ENCODE data around the gene LRP11. TPM values are rescaled to one million over a fixed set of nuclear protein-coding genes. Genes with fewer than 3 reads are reported as not detected.

The LRP11 gene
- total and polyA plus RNA-seq, 7 experiments from 2014 or later = 0.76 to 3.7 (median 1.7) TPM

- Histone ChIP-seq H3K4me3 (ENCODE audit: low read length) (no peak overlapping the region), H3K4me1 (ENCODE audit: control insufficient read depth in 2 of 2, insufficient read depth in 2 of 2, low read length in 2 of 2) (peaks cover 6 to 10% of the 10 kb centered on the region in 2 donors), H3K36me3 (ENCODE audit: control insufficient read depth in 2 of 3, insufficient read depth in 3 of 3, low read length in 3 of 3) (no peaks in the 10 kb centered on the region), H3K9me3 (ENCODE audit: control insufficient read depth in 2 of 3, low read length in 3 of 3) (no peaks in the 10 kb centered on the region), H3K27ac (ENCODE audit: low read depth, low read length) (no peak overlapping the region), H3K27me3 (ENCODE audit: control insufficient read depth in 2 of 2, insufficient read depth in 2 of 2, low read length in 2 of 2) (no peaks in the 10 kb centered on the region)
- peaks cover 0 to 20% (median 10%) of the 10 kb centered on the region in 7 donors for H3K4me1 Mint-ChIP-seq
- H3K9me3 Mint-ChIP-seq = peaks cover 0 to 1% (median 0%) of the 10 kb centered on the region in 11 donors
- no peak overlapping the region for H3K27ac Mint-ChIP-seq
- ChIA-PET CTCF (no interaction called here), POLR2A (no interaction called here)
- no peak for DNase-seq
- H3K27me3 Mint-ChIP-seq = peaks cover 0 to 39% (median 12%) of the 10 kb centered on the region in 5 donors
- H3K4me3 Mint-ChIP-seq = peak overlapping the region in 2 of 10 donors; percentile 4 to 34
- ATAC-seq = no peak
- intact Hi-C loops (cut with micrococcal nuclease) = loop anchor here (5.0 to 10.0 kb wide), 5 partner anchors 82 to 836 kb away; partner anchors contain the start of genes KATNA1 (in 2 of the 2) and ULBP2 (in 1 of the 2)
- H3K36me3 Mint-ChIP-seq = no peaks in the 10 kb centered on the region
These were observed 3.7 kb downstream of the LRP11 start for GRCh38 chr6:149860513-149860833.

- H3K27ac ChIP-seq (ENCODE audit: low read depth, low read length) = no peak overlapping the region
- no peaks in the 10 kb centered on the region for H3K36me3 ChIP-seq (ENCODE audit: control insufficient read depth in 2 of 3, insufficient read depth in 3 of 3, low read length in 3 of 3)
- CTCF ChIA-PET = no interaction called here
- H3K9me3 ChIP-seq (ENCODE audit: control insufficient read depth in 2 of 3, low read length in 3 of 3) = no peaks in the 10 kb centered on the region
- intact Hi-C loops (cut with micrococcal nuclease) = loop anchor here (5.0 to 10.0 kb wide), 5 partner anchors 82 to 835 kb away; partner anchors contain the start of genes KATNA1 (in 2 of the 2) and ULBP2 (in 1 of the 2)
- Mint-ChIP-seq H3K27ac (no peak overlapping the region), H3K9me3 (peaks cover 0 to 1% (median 0%) of the 10 kb centered on the region in 11 donors), H3K4me1 (peaks cover 0 to 22% (median 10%) of the 10 kb centered on the region in 7 donors), H3K4me3 (no peak overlapping the region), H3K36me3 (no peaks in the 10 kb centered on the region), H3K27me3 (peaks cover 0 to 34% (median 12%) of the 10 kb centered on the region in 5 donors)
- peaks cover 6 to 10% of the 10 kb centered on the region in 2 donors for H3K4me1 ChIP-seq (ENCODE audit: control insufficient read depth in 2 of 2, insufficient read depth in 2 of 2, low read length in 2 of 2)
- DNase-seq (no peak), ATAC-seq (no peak)
- POLR2A ChIA-PET = no interaction called here
- H3K4me3 ChIP-seq (ENCODE audit: low read length) = no peak overlapping the region
- no peaks in the 10 kb centered on the region for H3K27me3 ChIP-seq (ENCODE audit: control insufficient read depth in 2 of 2, insufficient read depth in 2 of 2, low read length in 2 of 2)
These were observed 4.2 kb downstream of the LRP11 start for GRCh38 chr6:149859938-149860337.

GRCh38 chr6:149859368-149859767 is 4.8 kb downstream of the LRP11 start:
- ATAC-seq = no peak
- no peak for DNase-seq
- no peaks in the 10 kb centered on the region for H3K9me3 ChIP-seq (ENCODE audit: control insufficient read depth in 2 of 3, low read length in 3 of 3)
- ChIA-PET CTCF (no interaction called here), POLR2A (no interaction called here)
- H3K27me3 Mint-ChIP-seq = peaks cover 0 to 36% (median 12%) of the 10 kb centered on the region in 5 donors
- no peaks in the 10 kb centered on the region for H3K36me3 Mint-ChIP-seq
- no peak overlapping the region for H3K4me3 Mint-ChIP-seq
- H3K4me1 ChIP-seq (ENCODE audit: control insufficient read depth in 2 of 2, insufficient read depth in 2 of 2, low read length in 2 of 2) = peaks cover 5 to 6% of the 10 kb centered on the region in 2 donors
- H3K4me3 ChIP-seq (ENCODE audit: low read length) = no peak overlapping the region
- no peak overlapping the region for H3K27ac Mint-ChIP-seq
- peaks cover 0 to 25% (median 7%) of the 10 kb centered on the region in 7 donors for H3K4me1 Mint-ChIP-seq
- no peaks in the 10 kb centered on the region for H3K27me3 ChIP-seq (ENCODE audit: control insufficient read depth in 2 of 2, insufficient read depth in 2 of 2, low read length in 2 of 2)
- peaks cover 0 to 1% (median 0%) of the 10 kb centered on the region in 11 donors for H3K9me3 Mint-ChIP-seq
- H3K36me3 ChIP-seq (ENCODE audit: control insufficient read depth in 2 of 3, insufficient read depth in 3 of 3, low read length in 3 of 3) = no peaks in the 10 kb centered on the region
- intact Hi-C loops (cut with micrococcal nuclease) = no loop called here
- H3K27ac ChIP-seq (ENCODE audit: low read depth, low read length) = no peak overlapping the region

- ChIA-PET CTCF (no interaction called here), POLR2A (no interaction called here)
- ATAC-seq (no peak), DNase-seq (no peak)
- intact Hi-C loops (cut with micrococcal nuclease) = no loop called here
- H3K27me3 ChIP-seq (ENCODE audit: control insufficient read depth in 2 of 2, insufficient read depth in 2 of 2, low read length in 2 of 2) = no peaks in the 10 kb centered on the region
- H3K9me3 ChIP-seq (ENCODE audit: control insufficient read depth in 2 of 3, low read length in 3 of 3) = no peaks in the 10 kb centered on the region
- peaks cover 0 to 3% of the 10 kb centered on the region in 2 donors for H3K4me1 ChIP-seq (ENCODE audit: control insufficient read depth in 2 of 2, insufficient read depth in 2 of 2, low read length in 2 of 2)
- Mint-ChIP-seq H3K4me3 (no peak overlapping the region), H3K9me3 (peaks cover 0 to 1% (median 0%) of the 10 kb centered on the region in 11 donors), H3K36me3 (no peaks in the 10 kb centered on the region), H3K27ac (no peak overlapping the region), H3K27me3 (peaks cover 0 to 31% (median 12%) of the 10 kb centered on the region in 5 donors), H3K4me1 (peaks cover 2 to 25% (median 5%) of the 10 kb centered on the region in 7 donors)
- H3K36me3 ChIP-seq (ENCODE audit: control insufficient read depth in 2 of 3, insufficient read depth in 3 of 3, low read length in 3 of 3) = no peaks in the 10 kb centered on the region
- no peak overlapping the region for H3K4me3 ChIP-seq (ENCODE audit: low read length)
- no peak overlapping the region for H3K27ac ChIP-seq (ENCODE audit: low read depth, low read length)
These were observed 6.6 kb downstream of the LRP11 start for GRCh38 chr6:149857541-149857940.

- no peak overlapping the region for H3K27ac Mint-ChIP-seq
- Histone ChIP-seq H3K4me1 (ENCODE audit: control insufficient read depth in 2 of 2, insufficient read depth in 2 of 2, low read length in 2 of 2) (peaks cover 0 to 4% of the 10 kb centered on the region in 2 donors), H3K36me3 (ENCODE audit: control insufficient read depth in 2 of 3, insufficient read depth in 3 of 3, low read length in 3 of 3) (no peaks in the 10 kb centered on the region), H3K4me3 (ENCODE audit: low read length) (no peak overlapping the region), H3K27me3 (ENCODE audit: control insufficient read depth in 2 of 2, insufficient read depth in 2 of 2, low read length in 2 of 2) (no peaks in the 10 kb centered on the region), H3K27ac (ENCODE audit: low read depth, low read length) (no peak overlapping the region), H3K9me3 (ENCODE audit: control insufficient read depth in 2 of 3, low read length in 3 of 3) (no peaks in the 10 kb centered on the region)
- H3K4me3 Mint-ChIP-seq = no peak overlapping the region
- DNase-seq (no peak), ATAC-seq (no peak)
- H3K27me3 Mint-ChIP-seq = peaks cover 0 to 25% (median 12%) of the 10 kb centered on the region in 5 donors
- ChIA-PET CTCF (no interaction called here), POLR2A (interaction anchor here (0.6 kb wide), 1 partner anchor 40 kb away, joined by 3 read pairs; no protein-coding TSS in a partner anchor)
- peaks cover 0 to under 1% (median 0%) of the 10 kb centered on the region in 5 donors for H3K36me3 Mint-ChIP-seq
- peaks cover 5 to 33% (median 14%) of the 10 kb centered on the region in 7 donors for H3K4me1 Mint-ChIP-seq
- intact Hi-C loops (cut with micrococcal nuclease) = no loop called here
- peaks cover 0 to 1% (median 0%) of the 10 kb centered on the region in 11 donors for H3K9me3 Mint-ChIP-seq
These were observed 7.7 kb downstream of the LRP11 start for GRCh38 chr6:149856256-149856994.

- H3K27me3 Mint-ChIP-seq = peaks cover 0 to 24% (median 6%) of the 10 kb centered on the region in 5 donors
- no peak overlapping the region for H3K27ac Mint-ChIP-seq
- CTCF ChIA-PET = no interaction called here
- H3K36me3 Mint-ChIP-seq = peaks cover 0 to 6% (median 0%) of the 10 kb centered on the region in 5 donors
- ATAC-seq (no peak), DNase-seq (no peak)
- H3K9me3 Mint-ChIP-seq = no peaks in the 10 kb centered on the region
- no peaks in the 10 kb centered on the region for H3K9me3 ChIP-seq (ENCODE audit: control insufficient read depth in 2 of 3, low read length in 3 of 3)
- no peak overlapping the region for H3K4me3 Mint-ChIP-seq
- POLR2A ChIA-PET = interaction anchor here (0.6 kb wide), 1 partner anchor 39 kb away, joined by 3 read pairs; no protein-coding TSS in a partner anchor
- intact Hi-C loops (cut with micrococcal nuclease) = no loop called here
- no peak overlapping the region for H3K27ac ChIP-seq (ENCODE audit: low read depth, low read length)
- H3K36me3 ChIP-seq (ENCODE audit: control insufficient read depth in 2 of 3, insufficient read depth in 3 of 3, low read length in 3 of 3) = no peaks in the 10 kb centered on the region
- no peak overlapping the region for H3K4me3 ChIP-seq (ENCODE audit: low read length)
- no peaks in the 10 kb centered on the region for H3K27me3 ChIP-seq (ENCODE audit: control insufficient read depth in 2 of 2, insufficient read depth in 2 of 2, low read length in 2 of 2)
- H3K4me1 ChIP-seq (ENCODE audit: control insufficient read depth in 2 of 2, insufficient read depth in 2 of 2, low read length in 2 of 2) = peaks cover 0 to 4% of the 10 kb centered on the region in 2 donors
- H3K4me1 Mint-ChIP-seq = peaks cover 5 to 33% (median 14%) of the 10 kb centered on the region in 7 donors
These were observed 8.4 kb downstream of the LRP11 start for GRCh38 chr6:149855741-149856140.
